Measurements from ENCODE around the gene ADGRA3.

DNA sequence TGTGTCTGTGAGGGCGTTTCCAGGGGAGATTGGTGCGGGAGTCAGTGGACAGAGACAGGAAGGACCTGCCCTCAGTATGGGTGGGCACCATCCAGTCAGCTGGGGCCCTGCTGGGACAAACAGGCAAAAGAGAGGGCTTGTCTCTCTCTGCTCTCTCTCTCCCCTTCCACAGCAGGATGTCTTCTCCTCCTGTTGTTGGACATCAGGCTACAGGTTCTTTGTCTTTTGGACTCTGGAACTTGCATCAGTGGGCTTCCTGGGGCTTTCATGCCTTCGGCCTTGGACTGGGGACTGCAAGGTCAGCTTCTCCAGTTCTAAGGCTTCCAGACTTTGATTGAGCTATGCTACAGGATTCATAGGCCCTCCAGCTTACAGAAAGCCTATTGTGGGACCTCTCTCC is 59.6 kb downstream of the ADGRA3 start:
- TF ChIP-seq, protein P1, sequence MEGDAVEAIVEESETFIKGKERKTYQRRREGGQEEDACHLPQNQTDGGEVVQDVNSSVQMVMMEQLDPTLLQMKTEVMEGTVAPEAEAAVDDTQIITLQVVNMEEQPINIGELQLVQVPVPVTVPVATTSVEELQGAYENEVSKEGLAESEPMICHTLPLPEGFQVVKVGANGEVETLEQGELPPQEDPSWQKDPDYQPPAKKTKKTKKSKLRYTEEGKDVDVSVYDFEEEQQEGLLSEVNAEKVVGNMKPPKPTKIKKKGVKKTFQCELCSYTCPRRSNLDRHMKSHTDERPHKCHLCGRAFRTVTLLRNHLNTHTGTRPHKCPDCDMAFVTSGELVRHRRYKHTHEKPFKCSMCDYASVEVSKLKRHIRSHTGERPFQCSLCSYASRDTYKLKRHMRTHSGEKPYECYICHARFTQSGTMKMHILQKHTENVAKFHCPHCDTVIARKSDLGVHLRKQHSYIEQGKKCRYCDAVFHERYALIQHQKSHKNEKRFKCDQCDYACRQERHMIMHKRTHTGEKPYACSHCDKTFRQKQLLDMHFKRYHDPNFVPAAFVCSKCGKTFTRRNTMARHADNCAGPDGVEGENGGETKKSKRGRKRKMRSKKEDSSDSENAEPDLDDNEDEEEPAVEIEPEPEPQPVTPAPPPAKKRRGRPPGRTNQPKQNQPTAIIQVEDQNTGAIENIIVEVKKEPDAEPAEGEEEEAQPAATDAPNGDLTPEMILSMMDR (IDR thresholded peaks at IDR 0.05 in 8 of 11, conservative IDR thresholded peaks at IDR 0.05 in 3 of 11): no peak
- no peak for TF ChIP-seq POLR2A (IDR thresholded peaks at IDR 0.05)

Data from spleen (tissue), 7 donors.